NOMO-1 treated with dmso at 0.1 percent for 144 hours (cell line): ENCODE measurements around the gene SPECC1L.
A peak's percentile ranks its signal among the peaks of the same experiment; 100 is the strongest.
"Not testable (repeated sequence)": the region's sequence is repeated elsewhere in the genome, so short reads cannot be mapped to it uniquely, and the experiment has no call there.

Experiments used
- DNase-seq: peaks from one replicate; lab custom pipeline; 2025; ENCODE audit not compliant: unreplicated experiment; lab: John Stamatoyannopoulos, UW

The SPECC1L gene

GRCh38 chr22:24245584-24246561, 24.8 kb upstream of the SPECC1L start:
- not testable (repeated sequence) for DNase-seq

GRCh38 chr22:24247011-24247507, 23.6 kb upstream of the SPECC1L start:
- DNase-seq: no peak

- DNase-seq: no peak
Observed at GRCh38 chr22:24247564-24248344, 22.9 kb upstream of the SPECC1L start.

- not testable (repeated sequence) for DNase-seq
Observed at GRCh38 chr22:24248611-24249010, 22.0 kb upstream of the SPECC1L start.

- not testable (repeated sequence) for DNase-seq
Observed at GRCh38 chr22:24249413-24249812, 21.2 kb upstream of the SPECC1L start.

- not testable (repeated sequence) for DNase-seq
Observed at GRCh38 chr22:24251286-24251685, 19.3 kb upstream of the SPECC1L start.

GRCh38 chr22:24253126-24253525, 17.5 kb upstream of the SPECC1L start:
- DNase-seq: not testable (repeated sequence)

GRCh38 chr22:24256136-24256535, 14.5 kb upstream of the SPECC1L start:
- DNase-seq: not testable (repeated sequence)

- DNase-seq: not testable (repeated sequence)
Observed at GRCh38 chr22:24256736-24257135, 13.9 kb upstream of the SPECC1L start.

GRCh38 chr22:24259459-24259858, 11.2 kb upstream of the SPECC1L start:
- peak; percentile 24 for DNase-seq

GRCh38 chr22:24262185-24262749, 8.4 kb upstream of the SPECC1L start:
- DNase-seq: not testable (repeated sequence)

- not testable (repeated sequence) for DNase-seq
Observed at GRCh38 chr22:24263479-24263878, 7.2 kb upstream of the SPECC1L start.

- not testable (repeated sequence) for DNase-seq
Observed at GRCh38 chr22:24264329-24264896, 6.2 kb upstream of the SPECC1L start.

- DNase-seq: no peak
Observed at GRCh38 chr22:24265734-24266133, 4.9 kb upstream of the SPECC1L start.

- DNase-seq: not testable (repeated sequence)
Observed at GRCh38 chr22:24266495-24266894, 4.1 kb upstream of the SPECC1L start.

GRCh38 chr22:24271386-24271854, 789 bp downstream of the SPECC1L start:
- DNase-seq: no peak

GRCh38 chr22:24273031-24273430, 2.4 kb downstream of the SPECC1L start:
- DNase-seq: not testable (repeated sequence)

- not testable (repeated sequence) for DNase-seq
Observed at GRCh38 chr22:24273906-24274305, 3.3 kb downstream of the SPECC1L start.

- DNase-seq: not testable (repeated sequence)
Observed at GRCh38 chr22:24274696-24275405, 4.2 kb downstream of the SPECC1L start.

- not testable (repeated sequence) for DNase-seq
Observed at GRCh38 chr22:24280363-24280762, 9.7 kb downstream of the SPECC1L start.
